Testis (tissue), 2 donors: ENCODE results near the gene RTKN.

ENCODE experiments used
- POLR2A ChIP-seq: fragments of 450-650 bp; IDR thresholded peaks from one replicate; pipeline ENCODE4 v1.6.1; 2017; ENCODE audit warnings: antibody characterized with exemption, mild to moderate bottlenecking, moderate library complexity
- TF ChIP-seq, protein P1 (sequence below), 3 experiments: fragments of 450-650 bp in 2 of 3; fragments of 200-600 bp in 1 of 3; sonication (generic) in 1 of 3; IDR thresholded peaks; one replicate each; pipeline ENCODE4 v1.5.1; 2016 to 2019; ENCODE audit warnings: antibody characterized with exemption in 3 of 3, mild to moderate bottlenecking in 2 of 3, moderate library complexity in 1 of 3

DNA sequence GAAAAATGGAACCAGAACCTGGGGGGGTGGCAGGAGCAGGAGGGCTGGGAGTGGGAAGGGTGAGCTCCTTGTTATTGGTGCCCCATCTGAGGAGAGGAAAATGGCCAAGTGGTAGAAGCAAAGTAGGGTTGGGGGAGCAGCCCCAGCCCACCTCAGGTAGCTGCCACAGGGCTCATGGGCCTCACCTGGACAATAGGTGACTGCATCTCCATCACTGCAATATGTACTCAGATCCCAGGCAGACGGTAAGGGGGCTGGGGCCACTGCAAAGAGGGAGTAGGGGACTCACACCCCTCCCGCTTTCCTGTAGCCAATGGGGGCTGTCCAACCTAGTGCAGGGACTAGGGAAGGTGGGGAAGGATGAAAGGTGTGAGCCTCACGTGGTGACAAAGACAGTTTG lies 24.5 kb downstream of the RTKN start:
- TF ChIP-seq, protein P1, sequence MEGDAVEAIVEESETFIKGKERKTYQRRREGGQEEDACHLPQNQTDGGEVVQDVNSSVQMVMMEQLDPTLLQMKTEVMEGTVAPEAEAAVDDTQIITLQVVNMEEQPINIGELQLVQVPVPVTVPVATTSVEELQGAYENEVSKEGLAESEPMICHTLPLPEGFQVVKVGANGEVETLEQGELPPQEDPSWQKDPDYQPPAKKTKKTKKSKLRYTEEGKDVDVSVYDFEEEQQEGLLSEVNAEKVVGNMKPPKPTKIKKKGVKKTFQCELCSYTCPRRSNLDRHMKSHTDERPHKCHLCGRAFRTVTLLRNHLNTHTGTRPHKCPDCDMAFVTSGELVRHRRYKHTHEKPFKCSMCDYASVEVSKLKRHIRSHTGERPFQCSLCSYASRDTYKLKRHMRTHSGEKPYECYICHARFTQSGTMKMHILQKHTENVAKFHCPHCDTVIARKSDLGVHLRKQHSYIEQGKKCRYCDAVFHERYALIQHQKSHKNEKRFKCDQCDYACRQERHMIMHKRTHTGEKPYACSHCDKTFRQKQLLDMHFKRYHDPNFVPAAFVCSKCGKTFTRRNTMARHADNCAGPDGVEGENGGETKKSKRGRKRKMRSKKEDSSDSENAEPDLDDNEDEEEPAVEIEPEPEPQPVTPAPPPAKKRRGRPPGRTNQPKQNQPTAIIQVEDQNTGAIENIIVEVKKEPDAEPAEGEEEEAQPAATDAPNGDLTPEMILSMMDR (IDR thresholded peaks at IDR 0.05): no peak
- no peak for TF ChIP-seq POLR2A
